H1 (cell line): ENCODE measurements around the gene KIF13A. TPM values are rescaled to one million over a fixed set of nuclear protein-coding genes. Genes with fewer than 3 reads are reported as not detected.

ENCODE experiments used
- BRCA1 ChIP-seq: IDR thresholded peaks from 2 replicates; pipeline ENCODE4 v1.6.1; 2012; ENCODE audit warnings: low read depth, low read length, improper control_type of control experiment
- CBX5 ChIP-seq: fragments of 300-800, 300-1000 bp; sonication (generic); IDR thresholded peaks from 2 replicates; pipeline ENCODE4 v1.7.1; 2016; ENCODE audit warnings: antibody characterized with exemption, low read length, low read depth
- E2F6 ChIP-seq: IDR thresholded peaks from 2 replicates; pipeline ENCODE4 v1.6.1; 2012; ENCODE audit warnings: inconsistent platforms
- GTF2F1 ChIP-seq: IDR thresholded peaks from 2 replicates; pipeline ENCODE4 v1.6.1; 2012; ENCODE audit warnings: low read depth, low read length, improper control_type of control experiment, borderline replicate concordance
- POLR2AphosphoS5 ChIP-seq: IDR thresholded peaks from 2 replicates; pipeline ENCODE4 v1.6.1; 2011; ENCODE audit warnings: low read depth, low read length
- RBBP5 ChIP-seq: IDR thresholded peaks from 2 replicates; pipeline ENCODE4 v1.7.1; 2012; ENCODE audit warnings: low read depth, mild to moderate bottlenecking, inconsistent platforms, low read length, moderate library complexity, borderline replicate concordance
- SP4 ChIP-seq: IDR thresholded peaks from 2 replicates; pipeline ENCODE4 v1.6.1; 2012; ENCODE audit warnings: low read length, inconsistent platforms
- TBP ChIP-seq: IDR thresholded peaks from 2 replicates; pipeline ENCODE4 v1.6.1; 2011; ENCODE audit warnings: low read depth, low read length, improper control_type of control experiment
- TCF12 ChIP-seq: IDR thresholded peaks from 2 replicates; pipeline ENCODE4 v1.6.1; 2011; ENCODE audit warnings: low read depth, mild to moderate bottlenecking, low read length
- TEAD4 ChIP-seq: IDR thresholded peaks from 2 replicates; pipeline ENCODE4 v1.6.1; 2012; ENCODE audit warnings: low read depth, low read length, inconsistent platforms, mixed read lengths
- polyA plus RNA-seq, 7 experiments: library from polyadenylated mRNA; depleted of rRNA in 3 of 7; stranded (reverse) in 5 of 7; unstranded in 2 of 7; fragments of >200 nt in 5 of 7; fragments of 200-250 nt in 2 of 7; gene quantifications; 1 replicate in 5 of 7; 2 replicates in 1 of 7; 4 replicates in 1 of 7; pipeline versions ENCODE4 v1.2.1 to v1.2.3, GENCODE V29; 2011 to 2013; ENCODE audit warnings: missing spikeins in 2 of 7, mixed read lengths in 2 of 7
- total RNA-seq: library from RNA; stranded (reverse); fragmentation: NEBNext Ultra II Directional; extraction: Animal tissue kit (Norgen Biotek cat#: 25700); gene quantifications from 2 replicates; pipeline ENCODE4 v1.2.1, GENCODE V29; 2021

KIF13A gene
- total and polyA plus RNA-seq, 2 of the 8 experiments (the other 6 are each of a cell fraction or from before 2014, with no cell fraction given): 14.7 to 40.8 TPM

GRCh38 chr6:17883665-17884497, 103.6 kb downstream of the KIF13A start (continued):
- no peak for TF ChIP-seq E2F6
- TF ChIP-seq CBX5: no peak
- no peak for TF ChIP-seq POLR2AphosphoS5
- TF ChIP-seq TEAD4: no peak
- no peak for TF ChIP-seq RBBP5
- TF ChIP-seq GTF2F1: no peak
- no peak for TF ChIP-seq BRCA1
- no peak for TF ChIP-seq TCF12
- no peak for TF ChIP-seq SP4
- no peak for TF ChIP-seq TBP
